HG02884 (cell line): ENCODE results near the gene CDK14.
"Not testable (repeated sequence)": the region's sequence is repeated elsewhere in the genome, so short reads cannot be mapped to it uniquely, and the experiment has no call there.

ENCODE experiments used
- ATAC-seq: cut with Tn5 transposase; IDR thresholded peaks from one replicate; pipeline ENCODE4 v1.9.1; 2021; ENCODE audit warnings: mild to moderate bottlenecking, moderate library complexity; ENCODE audit not compliant: unreplicated experiment

CDK14 gene

GRCh38 chr7:90886416-90886815, 290.3 kb downstream of the CDK14 start:
- no peak for ATAC-seq

- no peak for ATAC-seq
Measured at GRCh38 chr7:90889210-90889609, 293.1 kb downstream of the CDK14 start.

- no peak for ATAC-seq
Measured at GRCh38 chr7:90889644-90890043, 293.5 kb downstream of the CDK14 start.

DNA sequence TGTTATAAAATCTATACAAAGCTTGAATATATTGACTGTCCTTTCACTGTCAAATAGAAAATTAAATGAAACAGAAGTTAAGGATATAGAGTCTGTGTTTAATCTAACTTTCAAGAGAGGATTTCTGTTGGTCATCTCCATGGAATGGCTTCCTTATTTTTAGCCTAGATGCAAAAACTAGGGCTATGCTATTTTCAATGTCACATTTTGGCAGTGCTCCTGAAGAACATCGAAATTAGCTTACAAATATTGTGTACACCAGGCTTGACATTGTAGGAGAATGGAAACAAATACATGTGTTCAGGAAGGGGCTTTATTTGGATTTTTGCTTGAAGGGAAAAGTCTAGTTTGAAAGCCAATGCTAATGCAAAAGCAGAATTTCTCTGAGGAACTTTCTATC, 295.4 kb downstream of the CDK14 start:
- no peak for ATAC-seq

- peak; percentile 83 for ATAC-seq
Measured at GRCh38 chr7:90892213-90892612, 296.1 kb downstream of the CDK14 start.

GRCh38 chr7:90894122-90894521, 298.0 kb downstream of the CDK14 start:
- ATAC-seq, result no peak

DNA sequence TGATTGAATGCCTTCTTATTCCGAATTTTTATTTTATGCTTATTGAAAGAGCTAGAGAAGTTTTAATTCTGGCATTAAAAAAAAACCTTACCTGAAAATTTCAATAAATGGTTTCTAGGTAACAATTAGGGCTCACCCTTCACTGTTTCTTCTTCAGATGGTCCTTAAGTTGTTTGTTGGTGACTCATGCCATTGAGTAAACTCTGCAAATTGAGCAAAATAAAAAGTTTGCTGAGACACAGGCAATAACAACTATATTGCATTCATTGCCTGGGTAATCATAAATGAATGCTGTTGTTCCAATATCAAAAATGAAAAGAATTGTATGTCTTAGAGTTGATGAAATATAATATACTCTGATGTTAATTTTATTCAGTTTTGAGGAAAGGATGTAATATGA, 300.3 kb downstream of the CDK14 start:
- ATAC-seq, result no peak

DNA sequence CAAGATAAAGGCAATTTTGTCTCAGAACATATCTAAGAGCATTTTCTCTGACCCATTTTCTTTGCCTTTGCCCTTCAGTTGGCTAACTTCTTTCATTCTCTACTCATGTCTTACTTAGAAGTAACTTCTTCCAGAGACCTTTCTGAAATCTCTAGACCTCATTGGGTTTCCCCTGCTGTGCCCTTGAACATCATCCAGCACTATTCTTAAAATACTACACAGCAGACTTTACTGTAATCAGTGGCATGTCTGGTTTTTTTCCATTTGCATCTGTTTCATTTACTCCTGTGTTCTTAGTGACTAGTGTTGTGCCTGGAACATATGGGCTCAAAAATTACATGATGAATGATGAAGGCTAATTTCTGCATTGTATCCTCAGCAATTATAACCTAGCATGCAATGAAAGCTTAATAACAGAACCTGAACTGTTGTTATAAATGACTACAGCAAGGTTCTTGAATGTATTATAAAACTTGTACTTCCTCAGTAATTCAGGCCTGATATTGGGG, 301.9 kb downstream of the CDK14 start:
- ATAC-seq, result peak; percentile 55

DNA sequence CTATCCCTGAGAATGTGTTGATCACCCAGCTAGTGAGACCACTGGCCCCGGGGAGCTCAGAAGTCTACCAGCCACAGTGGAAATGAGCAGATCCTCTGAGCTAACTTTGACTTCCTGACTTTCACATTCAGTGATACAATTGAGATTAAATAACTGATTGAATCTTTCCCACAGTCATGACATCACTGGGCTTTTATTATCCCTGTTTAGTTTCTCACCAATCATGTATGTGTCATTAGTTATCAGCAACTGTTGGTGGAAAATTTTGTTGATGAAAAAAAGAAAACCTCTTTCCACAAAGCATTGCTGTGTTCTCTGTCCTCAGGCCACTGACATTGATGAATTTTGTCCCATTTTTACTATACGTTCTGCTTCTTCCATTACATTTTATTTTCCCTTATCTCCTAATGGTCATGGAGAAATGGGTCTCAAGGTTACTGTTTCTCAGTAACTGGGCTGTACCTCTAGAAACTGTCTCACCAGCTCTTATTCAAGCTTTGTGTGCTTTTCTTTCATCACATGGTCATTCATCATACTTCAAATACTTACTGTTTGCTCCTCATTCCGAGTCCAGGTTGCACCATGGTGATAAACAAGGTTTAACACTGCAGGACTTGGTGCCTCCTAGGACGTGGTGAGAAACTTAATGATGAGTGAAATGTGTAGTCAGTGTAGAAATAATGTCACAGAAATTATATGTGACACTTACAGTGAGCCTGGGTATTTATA, 304.7 kb downstream of the CDK14 start:
- no peak for ATAC-seq

- ATAC-seq, result no peak
Measured at GRCh38 chr7:90903841-90904240, 307.7 kb downstream of the CDK14 start.

- ATAC-seq, result no peak
Measured at GRCh38 chr7:90910136-90910535, 314.0 kb downstream of the CDK14 start.

DNA sequence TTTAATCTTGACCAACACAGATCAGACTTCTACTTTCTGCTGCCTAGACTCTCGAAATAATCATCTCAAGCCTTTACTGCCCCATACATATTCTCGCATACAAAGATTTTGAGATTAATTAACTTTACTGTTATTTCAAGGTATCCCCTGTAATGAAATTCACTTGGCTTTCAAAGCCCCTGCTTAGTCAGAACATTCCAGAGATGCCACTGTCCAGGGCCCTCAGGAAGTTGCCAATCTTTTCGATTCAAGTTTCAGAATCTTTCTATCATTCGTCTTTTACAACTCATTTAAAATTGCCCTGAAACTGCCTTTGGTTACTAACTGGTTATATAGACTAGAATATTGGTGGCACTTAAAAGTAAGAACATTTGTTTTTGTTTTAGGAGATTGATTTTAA, 320.2 kb downstream of the CDK14 start:
- ATAC-seq, result no peak

GRCh38 chr7:90917539-90917938, 321.4 kb downstream of the CDK14 start:
- no peak for ATAC-seq

- no peak for ATAC-seq
Measured at GRCh38 chr7:90918303-90918702, 322.2 kb downstream of the CDK14 start.

DNA sequence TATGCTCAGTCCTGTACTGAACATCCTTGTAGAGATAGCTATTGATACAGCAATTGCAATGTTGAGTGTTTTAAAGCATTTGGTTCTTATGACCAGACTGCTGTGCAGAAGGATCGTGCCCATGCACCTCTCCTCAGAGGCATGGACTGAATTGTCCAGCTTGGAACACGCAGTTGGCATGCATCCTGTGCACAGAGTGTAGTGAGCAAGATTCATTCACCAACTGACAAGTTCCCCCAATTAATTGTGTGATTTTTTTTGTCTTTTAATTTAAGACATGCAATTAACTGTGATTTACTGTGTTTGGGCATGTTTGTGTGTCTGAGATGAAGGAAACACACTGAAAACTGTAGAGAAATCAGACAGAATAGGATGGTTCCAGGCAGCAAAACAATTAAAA, 323.7 kb downstream of the CDK14 start:
- ATAC-seq, result no peak

DNA sequence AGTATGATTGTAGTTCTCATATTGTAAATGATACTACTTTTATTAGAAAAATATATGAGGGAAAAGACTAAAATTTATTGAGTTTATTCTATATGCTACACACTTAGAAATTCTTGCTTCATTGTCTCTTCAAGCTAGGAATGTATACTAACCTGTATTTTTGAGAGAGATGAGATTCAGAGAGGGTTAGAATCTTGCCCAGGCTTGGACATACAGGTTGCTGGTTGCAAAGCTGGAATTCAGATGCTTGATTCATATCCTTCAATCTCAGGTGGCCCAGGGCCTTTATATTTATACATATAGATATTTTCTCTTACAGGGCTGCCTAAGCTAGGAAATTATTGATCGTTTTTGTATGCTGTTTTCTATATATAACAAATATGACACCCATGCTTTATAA, 324.2 kb downstream of the CDK14 start:
- ATAC-seq, result no peak

DNA sequence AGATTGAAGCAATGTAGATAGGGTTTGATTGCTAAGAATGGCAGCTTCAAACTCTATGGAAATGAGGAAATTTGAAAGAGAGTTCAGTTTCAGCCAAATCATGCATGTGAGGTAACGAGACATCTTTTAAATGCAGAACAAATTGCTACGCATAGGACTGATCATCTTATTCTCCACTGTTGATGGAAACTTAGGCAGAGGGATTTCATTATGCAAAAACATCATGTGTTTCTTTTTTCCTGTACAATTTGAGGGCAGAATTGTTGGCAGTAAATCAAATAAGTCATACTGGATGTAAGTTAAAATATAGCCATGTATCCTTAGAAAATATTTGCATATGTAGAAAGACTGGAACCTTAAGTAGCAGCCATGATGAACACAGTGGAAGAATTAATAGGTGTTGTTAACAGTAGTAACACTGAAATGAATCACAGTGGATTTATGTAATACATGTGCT, 327.4 kb downstream of the CDK14 start:
- no peak for ATAC-seq

DNA sequence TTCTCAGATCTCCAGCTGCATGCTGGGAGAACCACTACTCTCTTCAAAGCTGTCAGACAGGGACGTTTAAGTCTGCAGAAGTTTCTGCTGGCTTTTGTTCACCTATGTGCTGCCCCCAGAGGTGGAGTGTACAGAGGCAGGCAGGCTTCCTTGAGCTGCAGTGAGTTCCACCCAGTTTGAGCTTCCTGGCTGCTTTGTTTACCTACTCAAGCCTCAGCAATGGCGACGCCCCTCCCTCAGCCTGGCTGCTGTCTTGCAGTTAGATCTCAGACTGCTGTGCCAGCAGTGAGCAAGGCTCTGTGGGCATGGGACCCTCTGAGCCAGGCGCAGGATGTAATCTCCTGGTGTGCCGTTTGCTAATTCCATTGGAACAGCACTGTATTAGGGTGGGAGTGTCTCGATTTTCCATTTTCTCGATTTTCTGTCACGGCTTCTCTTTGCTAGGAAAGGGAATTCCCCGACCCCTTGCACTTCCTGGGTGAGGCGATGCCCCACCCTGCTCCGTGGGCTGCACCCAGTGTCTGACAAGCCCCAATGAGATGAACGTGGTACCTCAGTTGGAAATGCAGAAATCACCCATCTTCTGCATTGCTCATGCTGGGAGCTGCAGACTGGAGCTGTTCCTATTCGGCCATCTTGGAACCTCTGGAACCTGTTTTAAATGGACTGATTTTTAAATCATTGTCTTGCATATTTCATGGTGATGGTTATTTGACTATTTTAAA, 332.7 kb downstream of the CDK14 start:
- not testable (repeated sequence) for ATAC-seq

GRCh38 chr7:90931986-90932916, 336.1 kb downstream of the CDK14 start:
- ATAC-seq, result peak; percentile 95

- ATAC-seq, result no peak
Measured at GRCh38 chr7:90933041-90933440, 336.9 kb downstream of the CDK14 start.

- no peak for ATAC-seq
Measured at GRCh38 chr7:90933984-90934383, 337.9 kb downstream of the CDK14 start.
